Gastroesophageal sphincter (tissue), 2 donors: ENCODE results near the gene MORN4.

Experiments
- POLR2A ChIP-seq, 2 donors: fragments of 450-650 bp; IDR thresholded peaks; one replicate each; pipeline ENCODE4 v1.6.1; 2017; ENCODE audit warnings: antibody characterized with exemption in 2 of 2, mild to moderate bottlenecking in 2 of 2, moderate library complexity in 1 of 2
- POLR2AphosphoS5 ChIP-seq: sonication (generic); formaldehyde crosslinking; IDR thresholded peaks from one replicate; pipeline ENCODE4 v1.6.1; 2017; ENCODE audit warnings: antibody characterized with exemption

DNA sequence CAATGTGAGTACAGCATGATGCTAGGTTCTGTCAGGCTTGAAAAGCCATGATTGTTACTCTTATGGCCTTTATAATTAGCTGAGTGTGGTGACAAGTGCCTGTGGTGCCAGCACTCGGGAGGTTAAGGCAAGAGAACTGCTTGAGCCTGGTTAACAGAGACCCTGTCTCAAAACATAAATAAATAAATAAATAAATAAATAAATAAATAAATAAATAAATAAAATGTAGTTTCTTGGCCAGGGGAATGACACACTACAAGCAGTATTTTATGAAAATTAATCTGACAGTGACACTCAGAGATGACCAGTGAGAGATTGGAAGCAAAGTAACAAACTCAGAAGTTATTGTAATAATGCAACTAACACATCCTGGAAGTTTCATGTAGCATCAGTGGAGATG is 2.3 kb upstream of the MORN4 start:
- TF ChIP-seq POLR2AphosphoS5 = no peak
- TF ChIP-seq POLR2A (IDR thresholded peaks at IDR 0.05) = no peak
